Activated CD4-positive, CD25-positive, alpha-beta regulatory T cell treated with anti-CD3 and anti-CD28 coated beads, Interleukin-2, amount 50 U/mL, for 16 hours (primary cell): ENCODE measurements around the gene RBMS2.
"Not testable (repeated sequence)": the region's sequence is repeated elsewhere in the genome, so short reads cannot be mapped to it uniquely, and the experiment has no call there.

Source experiments
- DNase-seq: peaks from one replicate; pipeline ENCODE4 v3.0.0-alpha.2; 2020; ENCODE audit warnings: low read depth, low spot score

The RBMS2 gene

GRCh38 chr12:56517854-56518253 is 3.8 kb upstream of the RBMS2 start:
- DNase-seq: no peak

GRCh38 chr12:56518570-56518969 is 3.0 kb upstream of the RBMS2 start:
- no peak for DNase-seq

GRCh38 chr12:56520048-56520447 is 1.6 kb upstream of the RBMS2 start:
- no peak for DNase-seq

GRCh38 chr12:56520506-56520905 is 1.1 kb upstream of the RBMS2 start:
- DNase-seq: no peak

GRCh38 chr12:56521209-56521589 is 421 bp upstream of the RBMS2 start:
- DNase-seq: no peak

GRCh38 chr12:56522411-56523193 is 982 bp downstream of the RBMS2 start:
- no peak for DNase-seq

- DNase-seq: no peak
Measured at GRCh38 chr12:56528846-56529245, 7.2 kb downstream of the RBMS2 start.

- DNase-seq: no peak
Measured at GRCh38 chr12:56529656-56530055, 8.0 kb downstream of the RBMS2 start.

GRCh38 chr12:56530390-56531055 is 8.9 kb downstream of the RBMS2 start:
- DNase-seq: no peak

GRCh38 chr12:56537546-56537945 is 15.9 kb downstream of the RBMS2 start:
- no peak for DNase-seq

GRCh38 chr12:56541631-56542030 is 20.0 kb downstream of the RBMS2 start:
- DNase-seq: no peak

- DNase-seq: no peak
Measured at GRCh38 chr12:56542164-56542563, 20.5 kb downstream of the RBMS2 start.

- DNase-seq: no peak
Measured at GRCh38 chr12:56545023-56545604, 23.5 kb downstream of the RBMS2 start.

- DNase-seq: no peak
Measured at GRCh38 chr12:56546680-56547079, 25.1 kb downstream of the RBMS2 start.

GRCh38 chr12:56551070-56551469 is 29.4 kb downstream of the RBMS2 start:
- no peak for DNase-seq

GRCh38 chr12:56565510-56566101 is 44.0 kb downstream of the RBMS2 start:
- DNase-seq: no peak

- DNase-seq: no peak
Measured at GRCh38 chr12:56568146-56568545, 46.5 kb downstream of the RBMS2 start.

- DNase-seq: no peak
Measured at GRCh38 chr12:56571121-56571520, 49.5 kb downstream of the RBMS2 start.

GRCh38 chr12:56572288-56572687 is 50.7 kb downstream of the RBMS2 start:
- DNase-seq: no peak

- DNase-seq: no peak
Measured at GRCh38 chr12:56574210-56574609, 52.6 kb downstream of the RBMS2 start.

- DNase-seq: not testable (repeated sequence)
Measured at GRCh38 chr12:56577248-56577647, 55.6 kb downstream of the RBMS2 start.

GRCh38 chr12:56578983-56579546 is 57.4 kb downstream of the RBMS2 start:
- DNase-seq: no peak
